ENCODE results near the gene COL24A1. TPM values are rescaled to one million over a fixed set of nuclear protein-coding genes. Genes with fewer than 3 reads are reported as not detected.

The COL24A1 gene
- total and polyA plus RNA-seq, 2 of the 8 experiments (the other 6 are each of a cell fraction or from before 2014, with no cell fraction given) = 0.23 to 1.1 TPM

DNA sequence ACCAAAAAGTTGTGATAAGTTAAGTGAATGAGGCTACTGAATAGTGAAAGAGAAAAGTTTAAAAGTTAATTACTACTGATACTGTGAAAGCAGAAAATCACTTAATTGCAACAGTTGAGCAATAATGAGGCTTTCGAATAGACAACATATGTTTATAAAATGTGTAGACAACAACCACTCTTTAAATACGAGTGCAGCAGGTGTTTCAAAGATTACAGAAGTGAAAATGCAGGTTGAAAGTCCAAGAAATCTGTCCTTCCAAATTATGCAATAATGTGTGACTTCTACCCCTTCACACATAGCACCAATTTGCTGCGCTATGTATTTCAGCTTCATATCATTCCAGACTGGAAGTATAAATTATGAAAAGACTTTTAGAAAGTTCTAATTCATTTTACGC lies 213.0 kb downstream of the COL24A1 start:
- H4K20me1 ChIP-seq (replicated peaks in 1 of 2; ENCODE audit: control insufficient read depth in 1 of 2, insufficient read depth in 2 of 2, low read length in 2 of 2) = no peaks in the 10 kb centered on the region
- no peaks in the 10 kb centered on the region for H3K79me1 ChIP-seq (ENCODE audit: low read depth, low read length)
- H3K14ac ChIP-seq (ENCODE audit: insufficient read length) = no peak overlapping the region
- no peak overlapping the region for H3K9ac ChIP-seq (replicated peaks in 1 of 4; ENCODE audit: extremely low read depth in 1 of 4, low read depth in 3 of 4, low read length in 3 of 4)
- no peaks in the 10 kb centered on the region for H3K36me3 ChIP-seq (ENCODE audit: control insufficient read depth in 2 of 4, insufficient read depth in 4 of 4, low read length in 3 of 4)
- CTCF ChIA-PET (ENCODE audit: partially characterized antibody) = no interaction called here
- no peak overlapping the region for H4K8ac ChIP-seq (ENCODE audit: extremely low read depth, insufficient read depth, low read length)
- H2BK20ac ChIP-seq (ENCODE audit: low read length) = no peak overlapping the region
- H3K4me3 ChIP-seq (ENCODE audit: extremely low read depth in 1 of 4, insufficient read depth in 2 of 4, low read depth in 3 of 4, low read length in 4 of 4) = no peak overlapping the region
- H2AFZ ChIP-seq (ENCODE audit: low read length) = no peak overlapping the region
- no peaks in the 10 kb centered on the region for H3K79me2 ChIP-seq (ENCODE audit: control insufficient read depth in 1 of 2, insufficient read depth in 2 of 2, low read length in 2 of 2)
- no peak overlapping the region for H2AK5ac ChIP-seq (ENCODE audit: low read depth, low read length)
- H3K23me2 ChIP-seq (ENCODE audit: low read depth, low read length) = no peaks in the 10 kb centered on the region
- H3K4me2 ChIP-seq (ENCODE audit: insufficient read depth in 1 of 2, low read depth in 2 of 2, low read length in 2 of 2) = no peak overlapping the region
- H3K23ac ChIP-seq (ENCODE audit: insufficient read length) = no peak overlapping the region
- H2BK5ac ChIP-seq (ENCODE audit: low read depth, low read length) = no peak overlapping the region
- H3K9me3 ChIP-seq (ENCODE audit: insufficient read depth in 2 of 2, low read depth in 1 of 2, low read length in 1 of 2) = no peaks in the 10 kb centered on the region
- no peak overlapping the region for H3K56ac ChIP-seq (replicated peaks; ENCODE audit: insufficient read length, low read depth, low read length)
- POLR2A ChIA-PET (ENCODE audit: partially characterized antibody) = no interaction called here
- no peak overlapping the region for H2BK15ac ChIP-seq (ENCODE audit: low read length)
- H3K4ac ChIP-seq (replicated peaks; ENCODE audit: insufficient read length, low read depth, low read length) = no peak overlapping the region
- H3K27me3 ChIP-seq (replicated peaks in 1 of 4; ENCODE audit: control insufficient read depth in 3 of 4, extremely low read depth in 1 of 4, insufficient read depth in 3 of 4, low read length in 3 of 4) = no peaks in the 10 kb centered on the region
- FAIRE-seq = no peak
- H3K18ac ChIP-seq (ENCODE audit: extremely low read depth, low read length) = no peak overlapping the region
- no peaks in the 10 kb centered on the region for H3K4me1 ChIP-seq (replicated peaks in 1 of 4; ENCODE audit: control insufficient read depth in 3 of 4, insufficient read depth in 4 of 4, low read length in 3 of 4)
- H3K27ac ChIP-seq (ENCODE audit: low read depth, low read length) = no peak overlapping the region
- H4K91ac ChIP-seq (replicated peaks; ENCODE audit: insufficient read length, low read length) = no peak overlapping the region
- no peak for DNase-seq (ENCODE audit: low read depth in 1 of 2, low spot score in 2 of 2)
- no peak overlapping the region for H4K5ac ChIP-seq (ENCODE audit: insufficient read length, low read depth, low read length)
- no peak overlapping the region for H2BK120ac ChIP-seq (replicated peaks; ENCODE audit: low read depth, low read length)
- 91% methylated on average over 4 of the region's 4 CpGs; no CpG with 5 or more reads in 1 of the 2 experiments for WGBS, 2 experiments (ENCODE audit: extremely low coverage in 1 of 2, insufficient coverage in 1 of 2, insufficient read length in 1 of 2, insufficient replicate concordance in 2 of 2, low coverage in 1 of 2, low lambda C conversion rate in 2 of 2, missing lambda C conversion rate in 1 of 2)
- no peak overlapping the region for H2BK12ac ChIP-seq (ENCODE audit: low read depth, low read length)
- no peak for TF ChIP-seq EGR1 (IDR thresholded peaks at IDR 0.05; ENCODE audit: borderline replicate concordance, low read depth, low read length)
- TF ChIP-seq RXRA (IDR thresholded peaks at IDR 0.05; ENCODE audit: insufficient read depth, low read depth, low read length) = no peak
- no peak for TF ChIP-seq CREB1 (IDR thresholded peaks at IDR 0.05)
- no peak for TF ChIP-seq PHF8 (conservative IDR thresholded peaks at IDR 0.05; ENCODE audit: low read depth, low read length)
- no peak for TF ChIP-seq CBX5 (IDR thresholded peaks at IDR 0.05; ENCODE audit: low read depth, low read length)
- no peak for TF ChIP-seq FOSL1 (IDR thresholded peaks at IDR 0.05; ENCODE audit: insufficient read depth, low read depth, low read length)
- TF ChIP-seq, protein P1, sequence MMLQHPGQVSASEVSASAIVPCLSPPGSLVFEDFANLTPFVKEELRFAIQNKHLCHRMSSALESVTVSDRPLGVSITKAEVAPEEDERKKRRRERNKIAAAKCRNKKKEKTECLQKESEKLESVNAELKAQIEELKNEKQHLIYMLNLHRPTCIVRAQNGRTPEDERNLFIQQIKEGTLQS (IDR thresholded peaks at IDR 0.05; ENCODE audit: insufficient read depth, low read depth, low read length) = no peak
- TF ChIP-seq TBP (IDR thresholded peaks at IDR 0.05; ENCODE audit: low read depth, low read length) = no peak
- TF ChIP-seq SP4 (IDR thresholded peaks at IDR 0.05; ENCODE audit: low read length) = no peak
- no peak for TF ChIP-seq ZNF274 (IDR thresholded peaks at IDR 0.05; ENCODE audit: borderline replicate concordance, extremely low read depth, low read length)
- TF ChIP-seq, protein P2, sequence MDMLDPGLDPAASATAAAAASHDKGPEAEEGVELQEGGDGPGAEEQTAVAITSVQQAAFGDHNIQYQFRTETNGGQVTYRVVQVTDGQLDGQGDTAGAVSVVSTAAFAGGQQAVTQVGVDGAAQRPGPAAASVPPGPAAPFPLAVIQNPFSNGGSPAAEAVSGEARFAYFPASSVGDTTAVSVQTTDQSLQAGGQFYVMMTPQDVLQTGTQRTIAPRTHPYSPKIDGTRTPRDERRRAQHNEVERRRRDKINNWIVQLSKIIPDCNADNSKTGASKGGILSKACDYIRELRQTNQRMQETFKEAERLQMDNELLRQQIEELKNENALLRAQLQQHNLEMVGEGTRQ (IDR thresholded peaks at IDR 0.05; ENCODE audit: low read length) = no peak
- no peak for TF ChIP-seq RBBP5 (IDR thresholded peaks at IDR 0.05; ENCODE audit: borderline replicate concordance, low read depth, low read length)
- TF ChIP-seq GABPA (IDR thresholded peaks at IDR 0.05; ENCODE audit: borderline replicate concordance, insufficient read depth, low read length) = no peak
- TF ChIP-seq SUZ12 (IDR thresholded peaks at IDR 0.05; ENCODE audit: low read length) = no peak

All from H1 (cell line).